Activated naive CD8-positive, alpha-beta T cell treated with anti-CD3 and anti-CD28 coated beads for 36 hours (primary cell): ENCODE measurements around the gene CGB1. TPM values are rescaled to one million over a fixed set of nuclear protein-coding genes. Genes with fewer than 3 reads are reported as not detected.
"Not testable (repeated sequence)": the region's sequence is repeated elsewhere in the genome, so short reads cannot be mapped to it uniquely, and the experiment has no call there.

Source experiments
- DNase-seq: peaks from one replicate; pipeline ENCODE4 v3.0.0; 2021
- H3K27ac Mint-ChIP-seq: one replicate; pipeline ENCODE4 v1.8.0; 2022; ENCODE audit warnings: mild to moderate bottlenecking, moderate library complexity, mixed read lengths
- H3K27me3 Mint-ChIP-seq: one replicate; pipeline ENCODE4 v1.8.0; 2022; ENCODE audit warnings: mild to moderate bottlenecking, mixed read lengths
- H3K36me3 Mint-ChIP-seq: one replicate; pipeline ENCODE4 v1.8.0; 2021; ENCODE audit warnings: mild to moderate bottlenecking, mixed read lengths
- H3K4me1 Mint-ChIP-seq: one replicate; pipeline ENCODE4 v1.8.0; 2021; ENCODE audit warnings: mixed read lengths
- H3K4me3 Mint-ChIP-seq: one replicate; pipeline ENCODE4 v1.8.0; 2022; ENCODE audit warnings: mild to moderate bottlenecking, moderate library complexity, mixed read lengths
- H3K9me3 Mint-ChIP-seq: one replicate; pipeline ENCODE4 v1.8.0; 2022; ENCODE audit warnings: mixed read lengths
- total RNA-seq, 2 experiments: library from RNA; stranded (reverse); gene quantifications; one replicate each; pipeline ENCODE4 v1.2.3, GENCODE V29; 2021

CGB1 gene
- total RNA-seq, 2 experiments from 2014 or later = not detected

GRCh38 chr19:49019242-49019932 is 17.3 kb downstream of the CGB1 start:
- peaks cover 19% of the 10 kb centered on the region for H3K4me1 Mint-ChIP-seq
- no peaks in the 10 kb centered on the region for H3K36me3 Mint-ChIP-seq
- no peaks in the 10 kb centered on the region for H3K9me3 Mint-ChIP-seq
- peak overlapping the region; percentile 74 for H3K4me3 Mint-ChIP-seq
- DNase-seq = peak; percentile 58
- peaks cover 19% of the 10 kb centered on the region for H3K27me3 Mint-ChIP-seq
- no peak overlapping the region for H3K27ac Mint-ChIP-seq

- Mint-ChIP-seq H3K4me3 (peak overlapping the region; percentile 74), H3K27me3 (peaks cover 19% of the 10 kb centered on the region), H3K4me1 (peaks cover 19% of the 10 kb centered on the region)
- not testable (repeated sequence) for H3K9me3 Mint-ChIP-seq, H3K36me3 Mint-ChIP-seq, H3K27ac Mint-ChIP-seq
- DNase-seq = peak; percentile 23
Measured at GRCh38 chr19:49018388-49019241, 18.1 kb downstream of the CGB1 start.

GRCh38 chr19:49017666-49018351 is 18.9 kb downstream of the CGB1 start:
- Mint-ChIP-seq H3K27ac (no peak overlapping the region), H3K9me3 (no peaks in the 10 kb centered on the region), H3K4me3 (peak overlapping the region; percentile 13), H3K36me3 (peaks cover 3% of the 10 kb centered on the region), H3K27me3 (peaks cover 19% of the 10 kb centered on the region), H3K4me1 (peaks cover 19% of the 10 kb centered on the region)
- peak; percentile 76 for DNase-seq

GRCh38 chr19:49017041-49017665 is 19.5 kb downstream of the CGB1 start, which contains the start of gene LHB:
Gene LHB, minus strand, starts transcription at chr19:49017091. Its CDS starts 10 bp downstream, at chr19:49017081.
- Mint-ChIP-seq H3K27me3 (peaks cover 19% of the 10 kb centered on the region), H3K4me3 (peak within 1 kb of the TSS; percentile 13), H3K36me3 (peaks cover 5% of the 10 kb centered on the region), H3K4me1 (peaks cover 19% of the 10 kb centered on the region), H3K9me3 (no peaks in the 10 kb centered on the region), H3K27ac (no peak within 1 kb of the TSS)
- DNase-seq = no peak

- H3K4me3 Mint-ChIP-seq = no peak overlapping the region
- no peaks in the 10 kb centered on the region for H3K9me3 Mint-ChIP-seq
- no peak overlapping the region for H3K27ac Mint-ChIP-seq
- peaks cover 5% of the 10 kb centered on the region for H3K36me3 Mint-ChIP-seq
- H3K27me3 Mint-ChIP-seq = peaks cover 19% of the 10 kb centered on the region
- DNase-seq = no peak
- peaks cover 13% of the 10 kb centered on the region for H3K4me1 Mint-ChIP-seq
Measured at GRCh38 chr19:49016067-49016839, 20.4 kb downstream of the CGB1 start.

GRCh38 chr19:49014870-49015255 is 21.8 kb downstream of the CGB1 start:
- H3K27ac Mint-ChIP-seq = no peak overlapping the region
- DNase-seq = no peak
- peaks cover 11% of the 10 kb centered on the region for H3K4me1 Mint-ChIP-seq
- peaks cover 15% of the 10 kb centered on the region for H3K27me3 Mint-ChIP-seq
- no peak overlapping the region for H3K4me3 Mint-ChIP-seq
- peaks cover 7% of the 10 kb centered on the region for H3K36me3 Mint-ChIP-seq
- H3K9me3 Mint-ChIP-seq = no peaks in the 10 kb centered on the region

GRCh38 chr19:49014123-49014869 is 22.4 kb downstream of the CGB1 start:
- H3K9me3 Mint-ChIP-seq = no peaks in the 10 kb centered on the region
- H3K4me3 Mint-ChIP-seq = no peak overlapping the region
- no peak for DNase-seq
- peaks cover 10% of the 10 kb centered on the region for H3K4me1 Mint-ChIP-seq
- H3K27me3 Mint-ChIP-seq = peaks cover 9% of the 10 kb centered on the region
- H3K27ac Mint-ChIP-seq = peak overlapping the region; percentile 21
- H3K36me3 Mint-ChIP-seq = peaks cover 7% of the 10 kb centered on the region

- peaks cover 12% of the 10 kb centered on the region for H3K36me3 Mint-ChIP-seq
Measured at GRCh38 chr19:49011194-49011593, 25.5 kb downstream of the CGB1 start.

GRCh38 chr19:49010453-49010852 is 26.2 kb downstream of the CGB1 start:
- no peaks in the 10 kb centered on the region for H3K27me3 Mint-ChIP-seq
- no peak for DNase-seq
- H3K4me3 Mint-ChIP-seq = no peak overlapping the region
- no peaks in the 10 kb centered on the region for H3K9me3 Mint-ChIP-seq
- H3K36me3 Mint-ChIP-seq = peaks cover 13% of the 10 kb centered on the region
- no peak overlapping the region for H3K27ac Mint-ChIP-seq
- H3K4me1 Mint-ChIP-seq = no peaks in the 10 kb centered on the region

More at GRCh38 chr19:49011194-49011593, 25.5 kb downstream of the CGB1 start:
- H3K27me3 Mint-ChIP-seq = no peaks in the 10 kb centered on the region
- no peak overlapping the region for H3K27ac Mint-ChIP-seq
- no peaks in the 10 kb centered on the region for H3K9me3 Mint-ChIP-seq
- no peaks in the 10 kb centered on the region for H3K4me1 Mint-ChIP-seq
- H3K4me3 Mint-ChIP-seq = no peak overlapping the region
- DNase-seq = no peak

- DNase-seq = no peak
- H3K4me1 Mint-ChIP-seq = no peaks in the 10 kb centered on the region
- H3K9me3 Mint-ChIP-seq = no peaks in the 10 kb centered on the region
- no peak overlapping the region for H3K4me3 Mint-ChIP-seq
- peaks cover 13% of the 10 kb centered on the region for H3K36me3 Mint-ChIP-seq
- H3K27me3 Mint-ChIP-seq = no peaks in the 10 kb centered on the region
- H3K27ac Mint-ChIP-seq = no peak overlapping the region
Measured at GRCh38 chr19:49009828-49010227, 26.9 kb downstream of the CGB1 start.

- Mint-ChIP-seq H3K4me3 (no peak overlapping the region), H3K9me3 (no peaks in the 10 kb centered on the region), H3K4me1 (no peaks in the 10 kb centered on the region), H3K36me3 (peaks cover 20% of the 10 kb centered on the region), H3K27me3 (no peaks in the 10 kb centered on the region), H3K27ac (no peak overlapping the region)
- no peak for DNase-seq
Measured at GRCh38 chr19:49006905-49007304, 29.8 kb downstream of the CGB1 start.

GRCh38 chr19:49004964-49005614 is 31.6 kb downstream of the CGB1 start:
- H3K36me3 Mint-ChIP-seq = peaks cover 22% of the 10 kb centered on the region
- no peak overlapping the region for H3K4me3 Mint-ChIP-seq
- no peak overlapping the region for H3K27ac Mint-ChIP-seq
- no peaks in the 10 kb centered on the region for H3K4me1 Mint-ChIP-seq
- DNase-seq = no peak
- no peaks in the 10 kb centered on the region for H3K9me3 Mint-ChIP-seq
- H3K27me3 Mint-ChIP-seq = no peaks in the 10 kb centered on the region

GRCh38 chr19:49004133-49004532 is 32.6 kb downstream of the CGB1 start:
- H3K36me3 Mint-ChIP-seq = peaks cover 28% of the 10 kb centered on the region
- H3K4me1 Mint-ChIP-seq = no peaks in the 10 kb centered on the region
- no peak overlapping the region for H3K4me3 Mint-ChIP-seq
- no peak for DNase-seq
- no peak overlapping the region for H3K27ac Mint-ChIP-seq
- no peaks in the 10 kb centered on the region for H3K27me3 Mint-ChIP-seq
- H3K9me3 Mint-ChIP-seq = no peaks in the 10 kb centered on the region
